ENCODE measurements around the gene SCAMP1.

The SCAMP1 gene

GRCh38 chr5:78359831-78360673 lies at the start of gene SCAMP1:
SCAMP1 (plus strand) TSS chr5:78360617; CDS start chr5:78360672, 55 bp downstream.
- peak; percentile 38; the same call in 1 of the 2 replicates for TF ChIP-seq CTCF (IDR thresholded peaks at IDR 0.05)

GRCh38 chr5:78317515-78317914 lies 42.9 kb upstream of the SCAMP1 start:
- no peak for TF ChIP-seq CTCF (IDR thresholded peaks at IDR 0.05)

- TF ChIP-seq CTCF (IDR thresholded peaks at IDR 0.05): no peak
Measured at GRCh38 chr5:78318337-78318736, 42.1 kb upstream of the SCAMP1 start.

GRCh38 chr5:78320401-78320800 lies 40.0 kb upstream of the SCAMP1 start:
- TF ChIP-seq CTCF (IDR thresholded peaks at IDR 0.05): peak; percentile 79

GRCh38 chr5:78323241-78323640 lies 37.2 kb upstream of the SCAMP1 start:
- TF ChIP-seq CTCF (IDR thresholded peaks at IDR 0.05): no peak

GRCh38 chr5:78326930-78327329 lies 33.5 kb upstream of the SCAMP1 start:
- TF ChIP-seq CTCF (IDR thresholded peaks at IDR 0.05): no peak

GRCh38 chr5:78327761-78328510 lies 32.5 kb upstream of the SCAMP1 start:
- no peak for TF ChIP-seq CTCF (IDR thresholded peaks at IDR 0.05)
